ENCODE data around the gene KCND1.

KCND1 gene

GRCh38 chrX:48969471-48969870 lies 2.2 kb downstream of the KCND1 start:
- in situ Hi-C loops (cut with MboI; ENCODE audit: low pct_unique_long_range_greater_than_20kb, low sequenced_read_pairs, unreplicated experiment): no loop called here
- no peak for TF ChIP-seq CTCF (IDR thresholded peaks at IDR 0.05; ENCODE audit: extremely low read depth, insufficient read depth, missing control alignments)
- DNase-seq (ENCODE audit: low spot score): no peak

- DNase-seq (ENCODE audit: low spot score): no peak
- no peak for TF ChIP-seq CTCF (IDR thresholded peaks at IDR 0.05; ENCODE audit: extremely low read depth, insufficient read depth, missing control alignments)
- in situ Hi-C loops (cut with MboI; ENCODE audit: low pct_unique_long_range_greater_than_20kb, low sequenced_read_pairs, unreplicated experiment): no loop called here
Observed at GRCh38 chrX:48968377-48968776, 3.3 kb downstream of the KCND1 start.

- in situ Hi-C loops (cut with MboI; ENCODE audit: low pct_unique_long_range_greater_than_20kb, low sequenced_read_pairs, unreplicated experiment): no loop called here
- DNase-seq (ENCODE audit: low spot score): no peak
- TF ChIP-seq CTCF (IDR thresholded peaks at IDR 0.05; ENCODE audit: extremely low read depth, insufficient read depth, missing control alignments): no peak
Observed at GRCh38 chrX:48966796-48967579, 4.7 kb downstream of the KCND1 start.

GRCh38 chrX:48965959-48966358 lies 5.7 kb downstream of the KCND1 start:
- no peak for TF ChIP-seq CTCF (IDR thresholded peaks at IDR 0.05; ENCODE audit: extremely low read depth, insufficient read depth, missing control alignments)
- no peak for DNase-seq (ENCODE audit: low spot score)
- in situ Hi-C loops (cut with MboI; ENCODE audit: low pct_unique_long_range_greater_than_20kb, low sequenced_read_pairs, unreplicated experiment): no loop called here

- no peak for TF ChIP-seq CTCF (IDR thresholded peaks at IDR 0.05; ENCODE audit: extremely low read depth, insufficient read depth, missing control alignments)
- in situ Hi-C loops (cut with MboI; ENCODE audit: low pct_unique_long_range_greater_than_20kb, low sequenced_read_pairs, unreplicated experiment): no loop called here
- DNase-seq (ENCODE audit: low spot score): no peak
Observed at GRCh38 chrX:48961585-48962091, 10.0 kb downstream of the KCND1 start.

- in situ Hi-C loops (cut with MboI; ENCODE audit: low pct_unique_long_range_greater_than_20kb, low sequenced_read_pairs, unreplicated experiment): no loop called here
- TF ChIP-seq CTCF (IDR thresholded peaks at IDR 0.05; ENCODE audit: extremely low read depth, insufficient read depth, missing control alignments): no peak
- no peak for DNase-seq (ENCODE audit: low spot score)
Observed at GRCh38 chrX:48960291-48960690, 11.4 kb downstream of the KCND1 start.
